Parathyroid adenoma (tissue), 2 donors: ENCODE data around the gene MYOG.

Experiments used
- H2AFZ ChIP-seq: fragments of 300-600 bp; sonication (generic); one replicate; pipeline ENCODE4 v1.7.0; 2017; ENCODE audit warnings: antibody characterized with exemption, mild to moderate bottlenecking
- H3K27ac ChIP-seq: fragments of 300-600 bp; sonication (generic); one replicate; pipeline ENCODE4 v1.7.0; 2017
- H3K27me3 ChIP-seq: fragments of 300-600 bp; sonication (generic); one replicate; pipeline ENCODE4 v1.7.0; 2017; ENCODE audit warnings: low read length; ENCODE audit not compliant: control insufficient read depth, insufficient read depth
- H3K36me3 ChIP-seq: fragments of 300-600 bp; sonication (generic); one replicate; pipeline ENCODE4 v1.7.0; 2017; ENCODE audit warnings: low read length; ENCODE audit not compliant: control insufficient read depth, insufficient read depth
- H3K4me1 ChIP-seq: fragments of 300-600 bp; sonication (generic); one replicate; pipeline ENCODE4 v1.7.0; 2017; ENCODE audit warnings: control low read depth
- H3K4me2 ChIP-seq: fragments of 300-600 bp; sonication (generic); one replicate; pipeline ENCODE4 v1.7.0; 2017; ENCODE audit warnings: low read length
- H3K4me3 ChIP-seq: fragments of 300-600 bp; sonication (generic); one replicate; pipeline ENCODE4 v1.7.0; 2017; ENCODE audit warnings: low read depth, low read length
- H3K79me2 ChIP-seq: fragments of 300-600 bp; sonication (generic); one replicate; pipeline ENCODE4 v1.7.0; 2017; ENCODE audit warnings: control low read depth
- H3K9ac ChIP-seq: fragments of 300-600 bp; sonication (generic); one replicate; pipeline ENCODE4 v1.7.0; 2017; ENCODE audit warnings: mild to moderate bottlenecking
- H3K9me3 ChIP-seq: fragments of 300-600 bp; sonication (generic); one replicate; pipeline ENCODE4 v1.7.0; 2017; ENCODE audit warnings: low read length; ENCODE audit not compliant: control insufficient read depth
- TF ChIP-seq, protein P1 (sequence below): fragments of 300-600 bp; sonication (generic); IDR thresholded peaks from one replicate; pipeline ENCODE4 v1.7.0; 2017; ENCODE audit warnings: antibody characterized with exemption, mild to moderate bottlenecking
- donor health status: primary hyperparathyroidism.

MYOG gene

DNA sequence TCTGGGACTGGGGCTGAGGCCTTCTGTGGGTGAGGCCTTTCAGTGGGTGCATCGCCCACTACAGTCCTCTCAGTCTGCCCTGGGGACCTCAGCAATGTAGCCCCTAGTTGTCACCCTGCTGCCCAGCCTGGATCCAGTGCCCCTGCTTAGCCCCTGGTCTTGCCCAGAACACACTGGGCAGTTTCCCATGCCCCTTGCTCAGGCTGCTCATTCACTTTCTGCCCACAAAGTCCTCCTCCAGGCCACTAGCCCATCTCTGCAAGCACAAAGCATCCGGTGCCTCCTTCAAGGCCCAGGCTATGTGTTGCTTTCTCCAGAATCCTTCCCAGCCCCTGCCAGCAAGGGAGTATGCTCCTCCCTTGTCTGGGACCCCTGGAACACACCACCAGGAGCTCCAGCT is 36.3 kb upstream of the MYOG start:
- H3K4me2 ChIP-seq = no peak overlapping the region
- TF ChIP-seq, protein P1, sequence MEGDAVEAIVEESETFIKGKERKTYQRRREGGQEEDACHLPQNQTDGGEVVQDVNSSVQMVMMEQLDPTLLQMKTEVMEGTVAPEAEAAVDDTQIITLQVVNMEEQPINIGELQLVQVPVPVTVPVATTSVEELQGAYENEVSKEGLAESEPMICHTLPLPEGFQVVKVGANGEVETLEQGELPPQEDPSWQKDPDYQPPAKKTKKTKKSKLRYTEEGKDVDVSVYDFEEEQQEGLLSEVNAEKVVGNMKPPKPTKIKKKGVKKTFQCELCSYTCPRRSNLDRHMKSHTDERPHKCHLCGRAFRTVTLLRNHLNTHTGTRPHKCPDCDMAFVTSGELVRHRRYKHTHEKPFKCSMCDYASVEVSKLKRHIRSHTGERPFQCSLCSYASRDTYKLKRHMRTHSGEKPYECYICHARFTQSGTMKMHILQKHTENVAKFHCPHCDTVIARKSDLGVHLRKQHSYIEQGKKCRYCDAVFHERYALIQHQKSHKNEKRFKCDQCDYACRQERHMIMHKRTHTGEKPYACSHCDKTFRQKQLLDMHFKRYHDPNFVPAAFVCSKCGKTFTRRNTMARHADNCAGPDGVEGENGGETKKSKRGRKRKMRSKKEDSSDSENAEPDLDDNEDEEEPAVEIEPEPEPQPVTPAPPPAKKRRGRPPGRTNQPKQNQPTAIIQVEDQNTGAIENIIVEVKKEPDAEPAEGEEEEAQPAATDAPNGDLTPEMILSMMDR = no peak
- H3K27me3 ChIP-seq = peaks cover 3% of the 10 kb centered on the region
- H3K4me3 ChIP-seq = no peak overlapping the region
- H2AFZ ChIP-seq = no peak overlapping the region
- H3K36me3 ChIP-seq = no peaks in the 10 kb centered on the region
- H3K4me1 ChIP-seq = peaks cover 4% of the 10 kb centered on the region
- no peak overlapping the region for H3K27ac ChIP-seq
- no peaks in the 10 kb centered on the region for H3K79me2 ChIP-seq
- H3K9ac ChIP-seq = no peak overlapping the region
- no peaks in the 10 kb centered on the region for H3K9me3 ChIP-seq

GRCh38 chr1:203121186-203122015 is 35.6 kb upstream of the MYOG start:
- Histone ChIP-seq H3K4me1 (peaks cover under 1% of the 10 kb centered on the region), H3K27ac (no peak overlapping the region), H3K36me3 (no peaks in the 10 kb centered on the region), H3K79me2 (no peaks in the 10 kb centered on the region), H3K4me3 (no peak overlapping the region), H3K4me2 (no peak overlapping the region), H2AFZ (no peak overlapping the region), H3K9me3 (no peaks in the 10 kb centered on the region), H3K9ac (no peak overlapping the region), H3K27me3 (peaks cover 3% of the 10 kb centered on the region)
- TF ChIP-seq, protein P1 = no peak

DNA sequence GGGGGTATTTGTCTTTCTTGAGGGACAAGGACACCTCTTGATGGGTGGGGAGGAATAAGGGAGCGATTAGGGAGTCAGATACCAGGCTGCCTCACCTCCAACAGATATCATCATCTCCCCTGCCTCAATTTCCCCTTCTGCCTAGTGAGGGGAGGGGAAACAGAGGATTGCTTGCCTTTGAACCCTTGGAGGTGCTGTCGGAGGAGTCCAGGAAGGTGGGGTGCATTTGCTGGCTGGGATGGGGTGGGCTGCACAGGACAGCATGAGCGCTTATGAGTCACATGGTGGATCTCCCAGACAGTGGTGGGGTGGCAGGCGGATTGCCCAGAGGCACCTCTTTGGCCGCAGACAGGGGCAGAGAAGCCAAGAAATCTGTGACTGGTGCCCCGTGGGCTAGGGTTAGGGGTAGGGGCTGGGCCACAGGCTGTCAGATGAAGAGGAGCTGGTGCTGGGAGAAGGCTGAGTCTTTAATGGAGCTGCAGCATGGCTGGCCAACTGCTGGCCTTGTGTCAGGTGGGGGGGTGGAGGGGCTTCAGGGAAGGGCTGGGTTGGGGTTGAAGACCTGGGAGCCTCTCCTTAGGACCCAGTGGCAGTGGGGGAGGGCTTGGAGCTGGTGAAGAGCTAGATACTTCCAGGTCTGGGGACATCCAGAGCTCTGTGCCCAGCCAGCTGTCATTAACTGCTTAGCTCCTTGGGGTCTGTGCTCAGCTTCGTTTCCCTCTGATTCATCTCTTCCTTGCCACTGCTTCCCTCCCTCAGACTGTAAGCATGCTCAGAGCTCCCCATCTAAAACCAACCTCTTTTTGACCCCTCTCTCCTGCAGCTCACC is 34.7 kb upstream of the MYOG start:
- Histone ChIP-seq H3K79me2 (no peaks in the 10 kb centered on the region), H3K4me3 (no peak overlapping the region), H3K27me3 (peaks cover 3% of the 10 kb centered on the region), H3K4me1 (no peaks in the 10 kb centered on the region), H2AFZ (no peak overlapping the region), H3K4me2 (no peak overlapping the region), H3K9ac (no peak overlapping the region), H3K36me3 (no peaks in the 10 kb centered on the region), H3K27ac (no peak overlapping the region), H3K9me3 (no peaks in the 10 kb centered on the region)
- TF ChIP-seq, protein P1 = no peak

DNA sequence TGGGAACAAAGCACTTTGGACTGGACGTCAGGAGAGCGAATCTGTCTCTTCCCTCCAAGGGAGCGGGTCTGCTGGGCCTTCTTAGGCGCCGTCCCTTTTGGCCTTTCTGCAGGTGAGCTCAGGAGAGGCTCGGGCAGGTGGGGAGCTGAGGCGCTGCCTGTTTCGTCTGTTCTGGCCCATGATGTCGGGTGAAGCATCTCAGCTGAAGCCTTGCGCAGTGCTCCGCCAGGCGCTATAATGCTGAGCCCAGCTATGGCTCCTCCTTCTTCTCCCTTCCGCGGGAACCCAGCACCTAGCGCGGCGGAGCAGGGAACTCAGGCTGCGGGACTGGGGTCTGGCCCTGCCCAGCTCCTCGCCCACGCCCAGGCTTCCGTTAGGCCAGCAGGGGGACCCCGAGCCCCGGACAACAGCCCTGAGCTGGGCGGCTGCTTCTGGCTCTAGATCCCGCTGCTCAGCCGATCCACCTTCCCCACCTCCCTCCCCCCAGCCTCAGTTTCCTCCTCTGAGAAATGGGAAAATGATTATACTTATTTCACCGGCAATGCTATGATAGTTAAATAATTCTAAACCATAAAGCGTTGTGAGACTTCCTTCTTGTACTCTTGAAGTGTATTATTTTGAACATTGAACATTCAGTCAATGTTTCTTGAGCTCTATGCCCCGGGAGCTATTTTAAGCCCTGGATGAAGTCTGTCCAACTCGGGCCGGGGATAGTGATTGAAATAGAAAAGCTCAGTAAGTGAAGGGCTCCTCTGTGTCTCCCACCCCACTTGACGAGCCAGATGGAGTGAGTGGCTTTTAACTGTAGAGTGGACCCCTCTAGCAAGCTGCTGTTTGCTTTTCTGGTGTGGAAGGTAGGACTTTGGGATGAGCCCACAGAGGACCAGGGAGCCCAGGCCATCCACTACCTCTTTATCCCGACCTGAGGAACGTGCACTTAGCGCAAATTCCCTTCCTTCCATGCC is 32.1 kb upstream of the MYOG start:
- Histone ChIP-seq H3K9ac (no peak overlapping the region), H3K27me3 (peaks cover 3% of the 10 kb centered on the region), H2AFZ (no peak overlapping the region), H3K4me3 (no peak overlapping the region), H3K27ac (no peak overlapping the region), H3K36me3 (no peaks in the 10 kb centered on the region), H3K79me2 (no peaks in the 10 kb centered on the region), H3K4me2 (no peak overlapping the region), H3K9me3 (no peaks in the 10 kb centered on the region), H3K4me1 (no peaks in the 10 kb centered on the region)
- TF ChIP-seq, protein P1 = peak; percentile 64
